ENCODE results near the gene SLAMF9.

- TF ChIP-seq, protein P1, sequence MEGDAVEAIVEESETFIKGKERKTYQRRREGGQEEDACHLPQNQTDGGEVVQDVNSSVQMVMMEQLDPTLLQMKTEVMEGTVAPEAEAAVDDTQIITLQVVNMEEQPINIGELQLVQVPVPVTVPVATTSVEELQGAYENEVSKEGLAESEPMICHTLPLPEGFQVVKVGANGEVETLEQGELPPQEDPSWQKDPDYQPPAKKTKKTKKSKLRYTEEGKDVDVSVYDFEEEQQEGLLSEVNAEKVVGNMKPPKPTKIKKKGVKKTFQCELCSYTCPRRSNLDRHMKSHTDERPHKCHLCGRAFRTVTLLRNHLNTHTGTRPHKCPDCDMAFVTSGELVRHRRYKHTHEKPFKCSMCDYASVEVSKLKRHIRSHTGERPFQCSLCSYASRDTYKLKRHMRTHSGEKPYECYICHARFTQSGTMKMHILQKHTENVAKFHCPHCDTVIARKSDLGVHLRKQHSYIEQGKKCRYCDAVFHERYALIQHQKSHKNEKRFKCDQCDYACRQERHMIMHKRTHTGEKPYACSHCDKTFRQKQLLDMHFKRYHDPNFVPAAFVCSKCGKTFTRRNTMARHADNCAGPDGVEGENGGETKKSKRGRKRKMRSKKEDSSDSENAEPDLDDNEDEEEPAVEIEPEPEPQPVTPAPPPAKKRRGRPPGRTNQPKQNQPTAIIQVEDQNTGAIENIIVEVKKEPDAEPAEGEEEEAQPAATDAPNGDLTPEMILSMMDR (IDR thresholded peaks at IDR 0.05) = no peak
- TF ChIP-seq, protein P2, sequence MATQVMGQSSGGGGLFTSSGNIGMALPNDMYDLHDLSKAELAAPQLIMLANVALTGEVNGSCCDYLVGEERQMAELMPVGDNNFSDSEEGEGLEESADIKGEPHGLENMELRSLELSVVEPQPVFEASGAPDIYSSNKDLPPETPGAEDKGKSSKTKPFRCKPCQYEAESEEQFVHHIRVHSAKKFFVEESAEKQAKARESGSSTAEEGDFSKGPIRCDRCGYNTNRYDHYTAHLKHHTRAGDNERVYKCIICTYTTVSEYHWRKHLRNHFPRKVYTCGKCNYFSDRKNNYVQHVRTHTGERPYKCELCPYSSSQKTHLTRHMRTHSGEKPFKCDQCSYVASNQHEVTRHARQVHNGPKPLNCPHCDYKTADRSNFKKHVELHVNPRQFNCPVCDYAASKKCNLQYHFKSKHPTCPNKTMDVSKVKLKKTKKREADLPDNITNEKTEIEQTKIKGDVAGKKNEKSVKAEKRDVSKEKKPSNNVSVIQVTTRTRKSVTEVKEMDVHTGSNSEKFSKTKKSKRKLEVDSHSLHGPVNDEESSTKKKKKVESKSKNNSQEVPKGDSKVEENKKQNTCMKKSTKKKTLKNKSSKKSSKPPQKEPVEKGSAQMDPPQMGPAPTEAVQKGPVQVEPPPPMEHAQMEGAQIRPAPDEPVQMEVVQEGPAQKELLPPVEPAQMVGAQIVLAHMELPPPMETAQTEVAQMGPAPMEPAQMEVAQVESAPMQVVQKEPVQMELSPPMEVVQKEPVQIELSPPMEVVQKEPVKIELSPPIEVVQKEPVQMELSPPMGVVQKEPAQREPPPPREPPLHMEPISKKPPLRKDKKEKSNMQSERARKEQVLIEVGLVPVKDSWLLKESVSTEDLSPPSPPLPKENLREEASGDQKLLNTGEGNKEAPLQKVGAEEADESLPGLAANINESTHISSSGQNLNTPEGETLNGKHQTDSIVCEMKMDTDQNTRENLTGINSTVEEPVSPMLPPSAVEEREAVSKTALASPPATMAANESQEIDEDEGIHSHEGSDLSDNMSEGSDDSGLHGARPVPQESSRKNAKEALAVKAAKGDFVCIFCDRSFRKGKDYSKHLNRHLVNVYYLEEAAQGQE (IDR thresholded peaks at IDR 0.05; ENCODE audit: insufficient read depth in 1 of 2, low read depth in 2 of 2, low read length in 1 of 2) = no peak
- TF ChIP-seq POLR2AphosphoS5 (IDR thresholded peaks at IDR 0.05; ENCODE audit: low read depth, low read length) (no peak), SIN3A (IDR thresholded peaks at IDR 0.05; ENCODE audit: borderline replicate concordance, insufficient read depth, low read depth, low read length) (no peak)
These were observed 14.9 kb upstream of the SLAMF9 start for GRCh38 chr1:159968901-159969300.
